HCT116 (cell line): Measurements from ENCODE around the gene BPIFB3. TPM values are rescaled to one million over a fixed set of nuclear protein-coding genes. Genes with fewer than 3 reads are reported as not detected.

Experiments
- ATAC-seq: fragments of 200-7000 bp; cut with Tn5 transposase; 2 replicates; pipeline ENCODE4 v1.9.1; 2020; ENCODE audit warnings: mild to moderate bottlenecking, moderate library complexity
- BruUV-seq: library from RNA; stranded (reverse); fragments of 400-500 nt; replicated peaks from 2 replicates; lab custom pipeline; 2021; lab: Mats Ljungman, UMichigan
- CTCF ChIA-PET: fragments of 300-600 bp; sonication (Branson Sonifier 250); formaldehyde crosslinking; loops from one replicate; lab custom pipeline; 2021; ENCODE audit warnings: antibody characterized with exemption; lab: Charles Lee
- POLR2A ChIA-PET: fragments of 300-600, 350-600 bp; sonication (Branson Sonifier 250); formaldehyde crosslinking; loops from one replicate; lab custom pipeline; 2021; ENCODE audit warnings: antibody characterized with exemption; lab: Charles Lee
- RAD21 ChIA-PET, 2 experiments: fragments of 300-600 bp; sonication (Branson Sonifier 250); formaldehyde crosslinking; loops; one replicate each; lab custom pipeline; 2023; ENCODE audit warnings: low total read pairs in 2 of 2; ENCODE audit not compliant: uncharacterized antibody in 2 of 2, unreplicated experiment in 2 of 2, low non-redundant PET in 1 of 2; lab: Charles Lee
- DNase-seq: peaks from one replicate; pipeline ENCODE4 v3.0.0-alpha.2; 2010; ENCODE audit warnings: low read depth, low spot score
- H2AFZ ChIP-seq: fragments of 200-600 bp; shearing (Covaris generic), sonication (generic); 2 replicates; pipeline ENCODE4 v1.6.1; 2017; ENCODE audit warnings: low read depth, mixed run types, mixed read lengths, antibody characterized with exemption, low read length; ENCODE audit not compliant: poor library complexity, severe bottlenecking
- H3K27ac ChIP-seq: 2 replicates; pipeline ENCODE4 v1.5.1; 2012; ENCODE audit warnings: low read depth, low read length
- H3K27me3 ChIP-seq: fragments of 200-600 bp; sonication (generic); 2 replicates; pipeline ENCODE4 v1.6.1; 2016; ENCODE audit warnings: mixed run types, low read length, mixed read lengths; ENCODE audit not compliant: insufficient read depth
- H3K36me3 ChIP-seq, 2 experiments: fragments of 200-500 bp in 1 of 2; fragments of 200-600 bp in 1 of 2; sonication (Bioruptor generic) in 1 of 2; sonication (generic) in 1 of 2; 2 replicates each; pipeline versions ENCODE4 v1.5.1 to v1.6.1; 2014 to 2016; ENCODE audit warnings: low read length in 2 of 2, inconsistent platforms in 1 of 2, mixed read lengths in 1 of 2, mixed run types in 1 of 2; ENCODE audit not compliant: insufficient read depth in 2 of 2, control insufficient read depth in 1 of 2
- H3K4me1 ChIP-seq, 2 experiments: fragments of 200-600 bp in 1 of 2; sonication (generic) in 1 of 2; 2 replicates each; pipeline versions ENCODE4 v1.5.1 to v1.6.1; 2012 to 2017; ENCODE audit warnings: low read length in 2 of 2, inconsistent platforms in 1 of 2, mild to moderate bottlenecking in 1 of 2, mixed read lengths in 1 of 2, mixed run types in 1 of 2, moderate library complexity in 1 of 2; ENCODE audit not compliant: insufficient read depth in 2 of 2, control insufficient read depth in 1 of 2
- H3K4me2 ChIP-seq: fragments of 200-600 bp; sonication (generic); 2 replicates; pipeline ENCODE4 v1.6.1; 2017; ENCODE audit warnings: mixed run types, low read length, mixed read lengths
- H3K4me3 ChIP-seq, 2 experiments: fragments of 200-600 bp in 1 of 2; sonication (generic) in 1 of 2; replicated peaks in 1 of 2; 2 replicates each; pipeline ENCODE4 v1.5.1; 2011 to 2016; ENCODE audit warnings: low read length in 2 of 2, control low read depth in 1 of 2, low read depth in 1 of 2, mild to moderate bottlenecking in 1 of 2, mixed read lengths in 1 of 2, mixed run types in 1 of 2
- H3K79me2 ChIP-seq: fragments of 200-600 bp; sonication (generic); 2 replicates; pipeline ENCODE4 v1.6.1; 2017; ENCODE audit warnings: mild to moderate bottlenecking, mixed run types, low read length, moderate library complexity, mixed read lengths; ENCODE audit not compliant: insufficient read depth
- H3K9ac ChIP-seq: fragments of 200-600 bp; sonication (generic); 2 replicates; pipeline ENCODE4 v1.6.1; 2016; ENCODE audit warnings: low read length, mixed read lengths
- H3K9me2 ChIP-seq: fragments of 200-600 bp; sonication (generic), shearing (Covaris generic); 2 replicates; pipeline ENCODE4 v1.6.1; 2017; ENCODE audit warnings: mixed run types, mild to moderate bottlenecking, moderate library complexity; ENCODE audit not compliant: insufficient read depth
- H3K9me3 ChIP-seq, 2 experiments: fragments of 200-500 bp in 1 of 2; fragments of 200-600 bp in 1 of 2; sonication (Bioruptor generic) in 1 of 2; sonication (generic) in 1 of 2; 2 replicates each; pipeline ENCODE4 v1.6.1; 2014 to 2017; ENCODE audit warnings: low read length in 2 of 2, mixed read lengths in 2 of 2, inconsistent platforms in 1 of 2, low read depth in 1 of 2, mild to moderate bottlenecking in 1 of 2, mixed run types in 1 of 2, moderate library complexity in 1 of 2; ENCODE audit not compliant: control insufficient read depth in 1 of 2, insufficient read depth in 1 of 2
- H4K20me1 ChIP-seq: fragments of 200-600 bp; sonication (generic), shearing (Covaris generic); 2 replicates; pipeline ENCODE4 v1.6.1; 2017; ENCODE audit warnings: mixed run types, mild to moderate bottlenecking, moderate library complexity; ENCODE audit not compliant: insufficient read depth
- CEBPB ChIP-seq: IDR thresholded peaks from 2 replicates; pipeline ENCODE4 v1.6.1; 2012; ENCODE audit warnings: low read depth
- ELF1 ChIP-seq: IDR thresholded peaks from 2 replicates; pipeline ENCODE4 v1.6.1; 2012; ENCODE audit warnings: low read depth, borderline replicate concordance
- EZH2 ChIP-seq: fragments of 200-600 bp; sonication (generic); IDR thresholded peaks from 2 replicates; pipeline ENCODE4 v1.6.1; 2017; ENCODE audit warnings: antibody characterized with exemption, mixed run types
- EZH2phosphoT487 ChIP-seq: fragments of 200-600 bp; IDR thresholded peaks from 2 replicates; pipeline ENCODE4 v1.6.1; 2018; ENCODE audit warnings: antibody characterized with exemption, borderline replicate concordance
- POLR2AphosphoS5 ChIP-seq: IDR thresholded peaks from 2 replicates; pipeline ENCODE4 v1.6.1; 2011; ENCODE audit warnings: mild to moderate bottlenecking, low read depth, low read length, moderate library complexity
- RAD21 ChIP-seq: IDR thresholded peaks from 2 replicates; pipeline ENCODE4 v1.6.1; 2012; ENCODE audit warnings: low read depth, mild to moderate bottlenecking
- SIN3A ChIP-seq: IDR thresholded peaks from 2 replicates; pipeline ENCODE4 v1.6.1; 2012; ENCODE audit warnings: low read depth
- SP1 ChIP-seq: IDR thresholded peaks from 2 replicates; pipeline ENCODE4 v1.6.1; 2012; ENCODE audit warnings: low read depth
- SRF ChIP-seq: IDR thresholded peaks from 2 replicates; pipeline ENCODE4 v1.6.1; 2012; ENCODE audit warnings: low read depth
- TCF7L2 ChIP-seq: IDR thresholded peaks from 2 replicates; pipeline ENCODE4 v1.7.0; 2011; ENCODE audit warnings: borderline replicate concordance, inconsistent platforms; ENCODE audit not compliant: insufficient read depth, insufficient read length; ENCODE audit errors: extremely low read depth
- YY1 ChIP-seq: IDR thresholded peaks from 2 replicates; pipeline ENCODE4 v1.6.1; 2011; ENCODE audit warnings: low read length, low read depth, moderate library complexity, mild to moderate bottlenecking; ENCODE audit not compliant: insufficient replicate concordance; ENCODE audit errors: extremely low read depth
- ZNF274 ChIP-seq: fragments of 200-500 bp; sonication (Bioruptor generic); IDR thresholded peaks from 2 replicates; pipeline ENCODE4 v1.6.1; 2014; ENCODE audit warnings: mild to moderate bottlenecking, low read depth, low read length, inconsistent platforms
- intact Hi-C: fragments of 100-400 bp; cut with micrococcal nuclease; formaldehyde crosslinking; loops from 2 replicates; pipeline ENCODE4 v1.10.0; 2022
- total RNA-seq: library from RNA; stranded (reverse); gene quantifications from one replicate; pipeline ENCODE4 v1.2.1, GENCODE V29; 2021; ENCODE audit not compliant: unreplicated experiment
- TF ChIP-seq, protein P1 (sequence below): IDR thresholded peaks from 2 replicates; pipeline ENCODE4 v1.6.1; 2012
- TF ChIP-seq, protein P2 (sequence below): IDR thresholded peaks from 2 replicates; pipeline ENCODE4 v1.6.1; 2012; ENCODE audit warnings: low read depth
- TF ChIP-seq, protein P3 (sequence below): IDR thresholded peaks from 2 replicates; pipeline ENCODE4 v1.6.1; 2012

The BPIFB3 gene
- total RNA-seq, 1 experiment from 2014 or later, result not detected

DNA sequence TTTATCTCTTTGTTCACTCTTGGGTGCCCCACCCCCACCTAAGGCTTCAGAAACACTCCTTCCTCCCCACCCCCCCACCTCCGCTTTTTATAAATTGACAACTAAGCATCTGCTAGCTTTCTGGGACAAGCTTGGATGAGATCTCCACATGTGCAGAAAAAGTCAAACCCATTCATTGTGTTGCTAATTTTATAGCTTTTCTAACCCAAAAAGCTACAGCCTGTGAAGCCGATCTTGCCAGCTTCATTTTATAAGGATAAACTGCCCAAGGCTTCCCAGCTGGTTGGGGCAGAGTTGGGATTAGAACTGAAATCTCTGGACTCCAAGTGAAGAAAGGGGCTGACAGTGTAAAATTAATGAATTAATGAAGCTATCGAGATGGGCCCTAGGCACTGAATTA lies 49.9 kb downstream of the BPIFB3 start:
- no peaks in the 10 kb centered on the region for H4K20me1 ChIP-seq
- ATAC-seq (no peak), DNase-seq (no peak)
- H3K9ac ChIP-seq, result no peak overlapping the region
- no peaks in the 10 kb centered on the region for H3K4me1 ChIP-seq
- BruUV-seq, result no TSS peak
- intact Hi-C loops, result no loop called here
- no peaks in the 10 kb centered on the region for H3K9me3 ChIP-seq
- CTCF ChIA-PET, result interaction anchor here (0.7 kb wide), 1 partner anchor 438 kb away, joined by 3 read pairs; no protein-coding TSS in a partner anchor
- H3K79me2 ChIP-seq, result no peaks in the 10 kb centered on the region
- H3K4me2 ChIP-seq, result no peak overlapping the region
- no peaks in the 10 kb centered on the region for H3K36me3 ChIP-seq
- no peak for TF ChIP-seq ELF1
- POLR2A ChIA-PET, result no interaction called here
- H3K27ac ChIP-seq, result no peak overlapping the region
- H3K27me3 ChIP-seq, result no peaks in the 10 kb centered on the region
- RAD21 ChIA-PET, result no interaction called here
- H3K9me2 ChIP-seq, result no peaks in the 10 kb centered on the region
- no peak overlapping the region for H3K4me3 ChIP-seq
- H2AFZ ChIP-seq, result no peak overlapping the region

DNA sequence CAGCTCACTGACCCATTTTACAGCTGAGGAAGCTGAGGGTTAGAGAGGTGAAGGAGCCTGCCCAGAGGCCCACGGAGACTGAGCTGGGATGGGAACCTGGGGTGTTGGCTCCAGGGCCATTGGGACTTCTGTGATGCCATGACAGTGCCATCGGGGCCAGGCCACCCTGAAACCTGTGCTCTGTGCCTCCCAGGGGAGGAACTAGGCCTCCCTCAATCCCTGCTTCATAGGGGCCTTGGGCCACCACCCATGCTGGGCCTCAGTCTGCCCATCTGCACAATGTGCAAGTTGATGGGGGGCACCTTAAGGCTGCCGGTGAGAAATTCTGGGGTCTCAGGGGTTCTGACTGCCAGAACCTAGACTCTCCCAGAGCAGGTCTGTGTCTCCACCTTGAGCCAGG lies 50.6 kb downstream of the BPIFB3 start:
- H3K9ac ChIP-seq, result no peak overlapping the region
- H3K4me2 ChIP-seq, result no peak overlapping the region
- H3K27me3 ChIP-seq, result no peaks in the 10 kb centered on the region
- BruUV-seq, result no TSS peak
- RAD21 ChIA-PET, result no interaction called here
- ATAC-seq, result no peak
- no peak overlapping the region for H3K4me3 ChIP-seq
- no peak for TF ChIP-seq EZH2phosphoT487
- TF ChIP-seq ZNF274, result no peak
- TF ChIP-seq, protein P1, sequence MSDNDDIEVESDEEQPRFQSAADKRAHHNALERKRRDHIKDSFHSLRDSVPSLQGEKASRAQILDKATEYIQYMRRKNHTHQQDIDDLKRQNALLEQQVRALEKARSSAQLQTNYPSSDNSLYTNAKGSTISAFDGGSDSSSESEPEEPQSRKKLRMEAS, result no peak
- TF ChIP-seq, protein P2, sequence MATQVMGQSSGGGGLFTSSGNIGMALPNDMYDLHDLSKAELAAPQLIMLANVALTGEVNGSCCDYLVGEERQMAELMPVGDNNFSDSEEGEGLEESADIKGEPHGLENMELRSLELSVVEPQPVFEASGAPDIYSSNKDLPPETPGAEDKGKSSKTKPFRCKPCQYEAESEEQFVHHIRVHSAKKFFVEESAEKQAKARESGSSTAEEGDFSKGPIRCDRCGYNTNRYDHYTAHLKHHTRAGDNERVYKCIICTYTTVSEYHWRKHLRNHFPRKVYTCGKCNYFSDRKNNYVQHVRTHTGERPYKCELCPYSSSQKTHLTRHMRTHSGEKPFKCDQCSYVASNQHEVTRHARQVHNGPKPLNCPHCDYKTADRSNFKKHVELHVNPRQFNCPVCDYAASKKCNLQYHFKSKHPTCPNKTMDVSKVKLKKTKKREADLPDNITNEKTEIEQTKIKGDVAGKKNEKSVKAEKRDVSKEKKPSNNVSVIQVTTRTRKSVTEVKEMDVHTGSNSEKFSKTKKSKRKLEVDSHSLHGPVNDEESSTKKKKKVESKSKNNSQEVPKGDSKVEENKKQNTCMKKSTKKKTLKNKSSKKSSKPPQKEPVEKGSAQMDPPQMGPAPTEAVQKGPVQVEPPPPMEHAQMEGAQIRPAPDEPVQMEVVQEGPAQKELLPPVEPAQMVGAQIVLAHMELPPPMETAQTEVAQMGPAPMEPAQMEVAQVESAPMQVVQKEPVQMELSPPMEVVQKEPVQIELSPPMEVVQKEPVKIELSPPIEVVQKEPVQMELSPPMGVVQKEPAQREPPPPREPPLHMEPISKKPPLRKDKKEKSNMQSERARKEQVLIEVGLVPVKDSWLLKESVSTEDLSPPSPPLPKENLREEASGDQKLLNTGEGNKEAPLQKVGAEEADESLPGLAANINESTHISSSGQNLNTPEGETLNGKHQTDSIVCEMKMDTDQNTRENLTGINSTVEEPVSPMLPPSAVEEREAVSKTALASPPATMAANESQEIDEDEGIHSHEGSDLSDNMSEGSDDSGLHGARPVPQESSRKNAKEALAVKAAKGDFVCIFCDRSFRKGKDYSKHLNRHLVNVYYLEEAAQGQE, result no peak
- TF ChIP-seq, protein P3, sequence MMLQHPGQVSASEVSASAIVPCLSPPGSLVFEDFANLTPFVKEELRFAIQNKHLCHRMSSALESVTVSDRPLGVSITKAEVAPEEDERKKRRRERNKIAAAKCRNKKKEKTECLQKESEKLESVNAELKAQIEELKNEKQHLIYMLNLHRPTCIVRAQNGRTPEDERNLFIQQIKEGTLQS, result no peak
- no peak for TF ChIP-seq TCF7L2
- TF ChIP-seq CEBPB, result no peak
- TF ChIP-seq SRF, result no peak
- no peak for TF ChIP-seq POLR2AphosphoS5
- TF ChIP-seq YY1, result no peak
- TF ChIP-seq SP1, result no peak
- no peak for TF ChIP-seq EZH2
- no peak for TF ChIP-seq RAD21
- no peak for TF ChIP-seq SIN3A
- H4K20me1 ChIP-seq, result no peaks in the 10 kb centered on the region
- H3K27ac ChIP-seq, result no peak overlapping the region
- no peaks in the 10 kb centered on the region for H3K9me2 ChIP-seq
- no peak for DNase-seq
- CTCF ChIA-PET, result no interaction called here
- no peaks in the 10 kb centered on the region for H3K9me3 ChIP-seq
- H3K79me2 ChIP-seq, result no peaks in the 10 kb centered on the region
- H3K36me3 ChIP-seq, result no peaks in the 10 kb centered on the region
- POLR2A ChIA-PET, result no interaction called here
- H2AFZ ChIP-seq, result no peak overlapping the region
- intact Hi-C loops, result no loop called here
- no peaks in the 10 kb centered on the region for H3K4me1 ChIP-seq
